Activated CD8-positive, alpha-beta memory T cell treated with anti-CD3 and anti-CD28 coated beads for 36 hours (primary cell): ENCODE results near the gene KISS1. TPM values are rescaled to one million over a fixed set of nuclear protein-coding genes. Genes with fewer than 3 reads are reported as not detected.

Experiments
- CTCF ChIA-PET: fragments of 350-600 bp; sonication (Branson Sonifier 250); formaldehyde crosslinking; loops from one replicate; lab custom pipeline; 2021; ENCODE audit warnings: antibody characterized with exemption; lab: Charles Lee
- POLR2A ChIA-PET: fragments of 350-600 bp; sonication (Branson Sonifier 250); formaldehyde crosslinking; loops from one replicate; lab custom pipeline; 2021; ENCODE audit warnings: antibody characterized with exemption; lab: Charles Lee
- total RNA-seq, 2 experiments: library from RNA; stranded (reverse); gene quantifications; one replicate each; pipeline ENCODE4 v1.2.3, GENCODE V29; 2021

KISS1 gene
- total RNA-seq, 2 experiments from 2014 or later = not detected

- ChIA-PET POLR2A (no interaction called here), CTCF (interaction anchor here (1.2 to 1.5 kb wide), 2 partner anchors 8 to 165 kb away, joined by 4 to 5 read pairs; no protein-coding TSS in a partner anchor)
These were observed 2.4 kb upstream of the KISS1 start for GRCh38 chr1:204198348-204199340.

GRCh38 chr1:204197068-204197467, 777 bp upstream of the KISS1 start:
- POLR2A ChIA-PET = no interaction called here
- CTCF ChIA-PET = no interaction called here

GRCh38 chr1:204194771-204195170, 1.5 kb downstream of the KISS1 start:
- ChIA-PET POLR2A (no interaction called here), CTCF (no interaction called here)

- ChIA-PET CTCF (no interaction called here), POLR2A (no interaction called here)
These were observed 2.2 kb downstream of the KISS1 start for GRCh38 chr1:204194080-204194479.

- POLR2A ChIA-PET = no interaction called here
- CTCF ChIA-PET = interaction anchor here (0.6 to 1.4 kb wide), 3 partner anchors 14 to 250 kb away, joined by 3 to 7 read pairs (median 3); no protein-coding TSS in a partner anchor
These were observed 3.5 kb downstream of the KISS1 start for GRCh38 chr1:204192589-204193352.

- ChIA-PET CTCF (interaction anchor here (0.6 to 1.4 kb wide), 4 partner anchors 15 to 451 kb away, joined by 3 to 7 read pairs (median 3); no protein-coding TSS in a partner anchor), POLR2A (no interaction called here)
These were observed 4.2 kb downstream of the KISS1 start for GRCh38 chr1:204192046-204192445.

GRCh38 chr1:204191456-204191855, 4.8 kb downstream of the KISS1 start:
- ChIA-PET CTCF (interaction anchor here (0.7 to 1.4 kb wide), 2 partner anchors 15 to 450 kb away, joined by 3 to 7 read pairs; no protein-coding TSS in a partner anchor), POLR2A (no interaction called here)

GRCh38 chr1:204190212-204191211, 5.8 kb downstream of the KISS1 start:
- ChIA-PET POLR2A (no interaction called here), CTCF (interaction anchor here (1.1 kb wide), 1 partner anchor 174 kb away, joined by 3 read pairs; no protein-coding TSS in a partner anchor)

- ChIA-PET POLR2A (no interaction called here), CTCF (interaction anchor here (0.5 to 1.2 kb wide), 2 partner anchors 26 to 241 kb away, joined by 3 to 4 read pairs; no protein-coding TSS in a partner anchor)
These were observed 7.2 kb downstream of the KISS1 start for GRCh38 chr1:204188959-204189639.

GRCh38 chr1:204186597-204186996, 9.7 kb downstream of the KISS1 start:
- ChIA-PET CTCF (interaction anchor here (0.7 kb wide), 1 partner anchor 668 kb away, joined by 3 read pairs; no protein-coding TSS in a partner anchor), POLR2A (no interaction called here)

GRCh38 chr1:204181116-204181515, 15.2 kb downstream of the KISS1 start:
- POLR2A ChIA-PET = no interaction called here

GRCh38 chr1:204180133-204180532, 16.2 kb downstream of the KISS1 start:
- CTCF ChIA-PET = no interaction called here
- POLR2A ChIA-PET = no interaction called here

More at GRCh38 chr1:204181116-204181515, 15.2 kb downstream of the KISS1 start:
- CTCF ChIA-PET = no interaction called here

- ChIA-PET POLR2A (no interaction called here), CTCF (interaction anchor here (0.5 kb wide), 1 partner anchor 156 kb away, joined by 3 read pairs; no protein-coding TSS in a partner anchor)
These were observed 17.6 kb downstream of the KISS1 start for GRCh38 chr1:204178487-204179281.

GRCh38 chr1:204177133-204177532, 19.2 kb downstream of the KISS1 start:
- POLR2A ChIA-PET = no interaction called here
- CTCF ChIA-PET = interaction anchor here (0.5 to 1.3 kb wide), 2 partner anchors 14 to 333 kb away, joined by 4 to 5 read pairs; no protein-coding TSS in a partner anchor

GRCh38 chr1:204176049-204176448, 20.2 kb downstream of the KISS1 start:
- ChIA-PET POLR2A (no interaction called here), CTCF (interaction anchor here (1.2 to 1.3 kb wide), 2 partner anchors 13 kb away, joined by 5 read pairs; no protein-coding TSS in a partner anchor)

GRCh38 chr1:204174958-204175357, 21.3 kb downstream of the KISS1 start:
- CTCF ChIA-PET = interaction anchor here (1.2 kb wide), 1 partner anchor 12 kb away, joined by 5 read pairs; no protein-coding TSS in a partner anchor

More at GRCh38 chr1:204174958-204175357, 21.3 kb downstream of the KISS1 start:
- POLR2A ChIA-PET = no interaction called here
